ENCODE data around the gene IDI1. TPM values are rescaled to one million over a fixed set of nuclear protein-coding genes. Genes with fewer than 3 reads are reported as not detected.

The IDI1 gene
- total and polyA plus RNA-seq, 2 donors (not counting 1 experiment from before 2014, with no cell fraction given), result 59.8 to 167 TPM

DNA sequence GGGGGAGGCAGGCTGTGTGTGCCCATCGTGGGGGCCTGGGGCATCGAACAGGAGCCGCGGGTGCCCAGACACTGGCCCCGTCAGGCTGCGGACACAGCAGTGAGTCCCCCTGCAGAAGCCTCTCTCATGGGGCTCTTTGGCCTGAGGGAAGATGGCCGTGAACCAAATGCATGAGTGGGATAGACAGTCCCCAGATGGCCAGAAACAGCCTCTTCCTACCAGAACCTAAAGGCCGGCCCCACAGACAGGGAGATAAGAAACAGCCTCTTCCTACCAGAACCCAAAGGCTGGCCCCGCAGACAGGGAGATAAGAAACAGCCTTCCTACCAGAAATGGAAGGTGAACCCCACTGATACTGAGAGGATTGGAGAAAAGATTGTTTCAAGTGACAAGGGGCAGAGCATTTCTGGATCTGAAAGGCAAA lies 39.8 kb downstream of the IDI1 start:
- Histone ChIP-seq H3K4me1 (ENCODE audit: control insufficient read depth in 2 of 2, insufficient read depth in 2 of 2, low read length in 2 of 2) (no peaks in the 10 kb centered on the region), H3K4me3 (ENCODE audit: control extremely low read depth in 1 of 5, extremely low read depth in 1 of 5, insufficient read depth in 1 of 5, low read depth in 2 of 5, low read length in 4 of 5) (no peak overlapping the region), H3K4me2 (replicated peaks; ENCODE audit: low read depth, low read length, poor library complexity, severe bottlenecking) (no peak overlapping the region), H2AFZ (ENCODE audit: insufficient read depth, low read depth, low read length, poor library complexity, severe bottlenecking) (no peak overlapping the region), H3K79me2 (ENCODE audit: control insufficient read depth, insufficient read depth, low read length) (peaks cover 9% of the 10 kb centered on the region), H3K27me3 (replicated peaks in 1 of 4; ENCODE audit: control extremely low read depth in 1 of 4, control insufficient read depth in 3 of 4, insufficient read depth in 4 of 4, low read length in 3 of 4) (no peaks in the 10 kb centered on the region), H3K27ac (ENCODE audit: low read length in 2 of 2) (no peak overlapping the region), H4K20me1 (ENCODE audit: control insufficient read depth, insufficient read depth, low read length, poor library complexity, severe bottlenecking) (peaks cover 10% of the 10 kb centered on the region), H3K9ac (ENCODE audit: low read length) (no peak overlapping the region), H3K9me3 (ENCODE audit: control extremely low read depth in 1 of 3, control insufficient read depth in 2 of 3, insufficient read depth in 1 of 3, low read length in 2 of 3) (no peaks in the 10 kb centered on the region), H3K36me3 (replicated peaks in 1 of 2; ENCODE audit: control extremely low read depth in 1 of 2, control insufficient read depth in 1 of 2, extremely low read depth in 1 of 2, insufficient read depth in 2 of 2, low read length in 1 of 2) (peaks cover 1 to 85% of the 10 kb centered on the region in 2 experiments)
- intact Hi-C loops (cut with micrococcal nuclease), result no loop called here
- TF ChIP-seq, protein P1, sequence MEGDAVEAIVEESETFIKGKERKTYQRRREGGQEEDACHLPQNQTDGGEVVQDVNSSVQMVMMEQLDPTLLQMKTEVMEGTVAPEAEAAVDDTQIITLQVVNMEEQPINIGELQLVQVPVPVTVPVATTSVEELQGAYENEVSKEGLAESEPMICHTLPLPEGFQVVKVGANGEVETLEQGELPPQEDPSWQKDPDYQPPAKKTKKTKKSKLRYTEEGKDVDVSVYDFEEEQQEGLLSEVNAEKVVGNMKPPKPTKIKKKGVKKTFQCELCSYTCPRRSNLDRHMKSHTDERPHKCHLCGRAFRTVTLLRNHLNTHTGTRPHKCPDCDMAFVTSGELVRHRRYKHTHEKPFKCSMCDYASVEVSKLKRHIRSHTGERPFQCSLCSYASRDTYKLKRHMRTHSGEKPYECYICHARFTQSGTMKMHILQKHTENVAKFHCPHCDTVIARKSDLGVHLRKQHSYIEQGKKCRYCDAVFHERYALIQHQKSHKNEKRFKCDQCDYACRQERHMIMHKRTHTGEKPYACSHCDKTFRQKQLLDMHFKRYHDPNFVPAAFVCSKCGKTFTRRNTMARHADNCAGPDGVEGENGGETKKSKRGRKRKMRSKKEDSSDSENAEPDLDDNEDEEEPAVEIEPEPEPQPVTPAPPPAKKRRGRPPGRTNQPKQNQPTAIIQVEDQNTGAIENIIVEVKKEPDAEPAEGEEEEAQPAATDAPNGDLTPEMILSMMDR (IDR thresholded peaks at IDR 0.05), result no peak
- TF ChIP-seq EZH2 (IDR thresholded peaks at IDR 0.05; ENCODE audit: borderline replicate concordance, insufficient read depth, low read depth, low read length, poor library complexity, severe bottlenecking), result no peak
- 88% methylated on average over 6 of the region's 9 CpGs for WGBS (ENCODE audit: insufficient coverage)
- ChIA-PET POLR2A (no interaction called here), CTCF (no interaction called here)
- ATAC-seq (ENCODE audit: low read depth) (no peak), DNase-seq (no peak)
- Mint-ChIP-seq H3K27me3 (no peaks in the 10 kb centered on the region), H3K9me3 (ENCODE audit: insufficient read depth) (no peaks in the 10 kb centered on the region), H3K27ac (no peak overlapping the region), H3K4me1 (no peaks in the 10 kb centered on the region), H3K4me3 (no peak overlapping the region)

GRCh38 chr10:1007583-1007982 lies 41.3 kb downstream of the IDI1 start:
- H3K79me2 ChIP-seq (ENCODE audit: control insufficient read depth, insufficient read depth, low read length), result peaks cover 24% of the 10 kb centered on the region
- DNase-seq, result no peak
- H3K4me2 ChIP-seq (replicated peaks; ENCODE audit: low read depth, low read length, poor library complexity, severe bottlenecking), result no peak overlapping the region
- TF ChIP-seq EZH2 (IDR thresholded peaks at IDR 0.05; ENCODE audit: borderline replicate concordance, insufficient read depth, low read depth, low read length, poor library complexity, severe bottlenecking), result no peak
- TF ChIP-seq, protein P1 (IDR thresholded peaks at IDR 0.05), result no peak
- intact Hi-C loops (cut with micrococcal nuclease), result no loop called here
- 98% methylated on average over 5 of the region's 10 CpGs for WGBS (ENCODE audit: insufficient coverage)
- no peak overlapping the region for H3K27ac Mint-ChIP-seq
- no peak for ATAC-seq (ENCODE audit: low read depth)
- CTCF ChIA-PET, result no interaction called here
- peaks cover 20% of the 10 kb centered on the region for H4K20me1 ChIP-seq (ENCODE audit: control insufficient read depth, insufficient read depth, low read length, poor library complexity, severe bottlenecking)
- no peaks in the 10 kb centered on the region for H3K4me1 Mint-ChIP-seq
- H3K27me3 Mint-ChIP-seq, result no peaks in the 10 kb centered on the region
- H3K27ac ChIP-seq (ENCODE audit: low read length in 2 of 2), result no peak overlapping the region
- H3K9me3 Mint-ChIP-seq (ENCODE audit: insufficient read depth), result no peaks in the 10 kb centered on the region
- no peaks in the 10 kb centered on the region for H3K4me1 ChIP-seq (ENCODE audit: control insufficient read depth in 2 of 2, insufficient read depth in 2 of 2, low read length in 2 of 2)
- no peak overlapping the region for H3K4me3 Mint-ChIP-seq
- H3K27me3 ChIP-seq (replicated peaks in 1 of 4; ENCODE audit: control extremely low read depth in 1 of 4, control insufficient read depth in 3 of 4, insufficient read depth in 4 of 4, low read length in 3 of 4), result no peaks in the 10 kb centered on the region
- H3K4me3 ChIP-seq (ENCODE audit: control extremely low read depth in 1 of 5, extremely low read depth in 1 of 5, insufficient read depth in 1 of 5, low read depth in 2 of 5, low read length in 4 of 5), result no peak overlapping the region
- H3K9me3 ChIP-seq (ENCODE audit: control extremely low read depth in 1 of 3, control insufficient read depth in 2 of 3, insufficient read depth in 1 of 3, low read length in 2 of 3), result peaks cover 0 to under 1% (median 0%) of the 10 kb centered on the region in 3 donors
- peaks cover 1 to 89% of the 10 kb centered on the region in 2 experiments for H3K36me3 ChIP-seq (replicated peaks in 1 of 2; ENCODE audit: control extremely low read depth in 1 of 2, control insufficient read depth in 1 of 2, extremely low read depth in 1 of 2, insufficient read depth in 2 of 2, low read length in 1 of 2)
- H2AFZ ChIP-seq (ENCODE audit: insufficient read depth, low read depth, low read length, poor library complexity, severe bottlenecking), result no peak overlapping the region
- POLR2A ChIA-PET, result no interaction called here
- H3K9ac ChIP-seq (ENCODE audit: low read length), result no peak overlapping the region
